Stimulated activated naive CD8-positive, alpha-beta T cell treated with anti-CD3 and anti-CD28 coated beads, Interleukin-15, Interleukin-2, amounts not matched to agents 100 ng/mL and 50 ng/mL, for 24 hours (primary cell): Measurements from ENCODE around the gene FAM120B.
"Not testable (repeated sequence)": the region's sequence is repeated elsewhere in the genome, so short reads cannot be mapped to it uniquely, and the experiment has no call there.

ENCODE experiments used
- H3K27ac Mint-ChIP-seq: one replicate; pipeline ENCODE4 v1.8.0; 2021; ENCODE audit warnings: mild to moderate bottlenecking, mixed read lengths
- H3K27me3 Mint-ChIP-seq: one replicate; pipeline ENCODE4 v1.8.0; 2021; ENCODE audit warnings: mixed read lengths
- H3K36me3 Mint-ChIP-seq: one replicate; pipeline ENCODE4 v1.8.0; 2021; ENCODE audit warnings: low read depth, mixed read lengths
- H3K4me1 Mint-ChIP-seq: one replicate; pipeline ENCODE4 v1.8.0; 2021; ENCODE audit warnings: low read depth, mixed read lengths
- H3K4me3 Mint-ChIP-seq: one replicate; pipeline ENCODE4 v1.8.0; 2021; ENCODE audit warnings: mild to moderate bottlenecking, mixed read lengths
- H3K9me3 Mint-ChIP-seq: one replicate; pipeline ENCODE4 v1.8.0; 2021; ENCODE audit warnings: mixed read lengths

Gene FAM120B

GRCh38 chr6:170383466-170384035 is 77.0 kb downstream of the FAM120B start:
- Mint-ChIP-seq H3K36me3 (peaks cover 9% of the 10 kb centered on the region), H3K4me1 (peaks cover 6% of the 10 kb centered on the region), H3K27ac (no peak overlapping the region)

DNA sequence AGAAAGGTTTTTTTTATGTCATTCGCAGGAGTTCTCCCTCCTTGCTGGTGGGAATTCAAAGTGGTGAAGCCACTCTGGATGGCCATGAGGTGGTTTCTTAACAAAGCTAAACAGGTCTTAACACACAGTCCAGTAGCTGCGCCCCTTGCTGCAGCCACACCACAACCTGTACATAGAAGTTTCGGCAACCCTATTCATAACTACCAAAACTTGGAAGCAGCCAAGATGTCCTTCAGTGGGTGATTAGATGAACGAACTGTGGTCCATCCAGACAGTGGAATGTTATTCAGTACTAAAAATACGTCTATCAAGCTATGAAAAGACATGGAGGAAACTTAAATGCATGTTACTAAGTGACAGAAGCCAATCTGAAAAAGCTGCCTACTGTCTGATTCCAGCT is 78.9 kb downstream of the FAM120B start:
- Mint-ChIP-seq H3K4me1 (no peaks in the 10 kb centered on the region), H3K4me3 (no peak overlapping the region), H3K36me3 (peaks cover 22% of the 10 kb centered on the region), H3K27me3 (no peaks in the 10 kb centered on the region), H3K9me3 (no peaks in the 10 kb centered on the region), H3K27ac (no peak overlapping the region)

More at GRCh38 chr6:170383466-170384035, 77.0 kb downstream of the FAM120B start:
- H3K9me3 Mint-ChIP-seq = no peaks in the 10 kb centered on the region
- H3K27me3 Mint-ChIP-seq = no peaks in the 10 kb centered on the region
- H3K4me3 Mint-ChIP-seq = no peak overlapping the region

DNA sequence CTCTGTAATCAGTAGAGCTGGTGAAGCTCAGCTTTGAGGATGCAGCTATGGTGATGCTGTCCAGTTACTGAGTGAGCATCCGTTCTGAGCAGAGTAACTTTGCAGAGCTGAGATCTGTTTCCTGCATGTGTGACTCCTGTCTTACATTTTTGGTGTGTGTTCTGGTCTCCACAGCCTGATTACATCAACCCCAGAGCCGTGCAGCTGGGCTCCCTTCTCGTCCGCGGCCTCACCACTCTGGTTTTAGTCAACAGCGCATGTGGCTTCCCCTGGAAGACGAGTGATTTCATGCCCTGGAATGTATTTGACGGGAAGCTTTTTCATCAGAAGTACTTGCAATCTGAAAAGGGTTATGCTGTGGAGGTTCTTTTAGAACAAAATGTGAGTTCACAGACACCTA is 81.6 kb downstream of the FAM120B start:
- Mint-ChIP-seq H3K27ac (no peak overlapping the region), H3K27me3 (no peaks in the 10 kb centered on the region), H3K9me3 (no peaks in the 10 kb centered on the region), H3K4me3 (no peak overlapping the region), H3K36me3 (peaks cover 43% of the 10 kb centered on the region), H3K4me1 (peaks cover 4% of the 10 kb centered on the region)

- no peak overlapping the region for H3K27ac Mint-ChIP-seq
- H3K4me1 Mint-ChIP-seq = peaks cover 13% of the 10 kb centered on the region
- peaks cover 70% of the 10 kb centered on the region for H3K36me3 Mint-ChIP-seq
- no peaks in the 10 kb centered on the region for H3K9me3 Mint-ChIP-seq
- no peak overlapping the region for H3K4me3 Mint-ChIP-seq
- H3K27me3 Mint-ChIP-seq = no peaks in the 10 kb centered on the region
These were observed 86.5 kb downstream of the FAM120B start for GRCh38 chr6:170393033-170393432.

GRCh38 chr6:170393807-170394399 is 87.3 kb downstream of the FAM120B start:
- peak overlapping the region; percentile 54 for H3K27ac Mint-ChIP-seq
- peaks cover 67% of the 10 kb centered on the region for H3K36me3 Mint-ChIP-seq
- no peaks in the 10 kb centered on the region for H3K9me3 Mint-ChIP-seq

GRCh38 chr6:170394980-170395379 is 88.4 kb downstream of the FAM120B start:
- no peak overlapping the region for H3K27ac Mint-ChIP-seq
- no peaks in the 10 kb centered on the region for H3K9me3 Mint-ChIP-seq
- H3K27me3 Mint-ChIP-seq = no peaks in the 10 kb centered on the region
- no peak overlapping the region for H3K4me3 Mint-ChIP-seq
- peaks cover 59% of the 10 kb centered on the region for H3K36me3 Mint-ChIP-seq
- H3K4me1 Mint-ChIP-seq = peaks cover 13% of the 10 kb centered on the region

More at GRCh38 chr6:170393807-170394399, 87.3 kb downstream of the FAM120B start:
- peaks cover 13% of the 10 kb centered on the region for H3K4me1 Mint-ChIP-seq
- no peaks in the 10 kb centered on the region for H3K27me3 Mint-ChIP-seq
- no peak overlapping the region for H3K4me3 Mint-ChIP-seq

GRCh38 chr6:170398743-170399369 is 92.3 kb downstream of the FAM120B start:
- not testable (repeated sequence) for H3K9me3 Mint-ChIP-seq, H3K27me3 Mint-ChIP-seq, H3K4me1 Mint-ChIP-seq, H3K4me3 Mint-ChIP-seq, H3K27ac Mint-ChIP-seq
- H3K36me3 Mint-ChIP-seq = peaks cover 34% of the 10 kb centered on the region

DNA sequence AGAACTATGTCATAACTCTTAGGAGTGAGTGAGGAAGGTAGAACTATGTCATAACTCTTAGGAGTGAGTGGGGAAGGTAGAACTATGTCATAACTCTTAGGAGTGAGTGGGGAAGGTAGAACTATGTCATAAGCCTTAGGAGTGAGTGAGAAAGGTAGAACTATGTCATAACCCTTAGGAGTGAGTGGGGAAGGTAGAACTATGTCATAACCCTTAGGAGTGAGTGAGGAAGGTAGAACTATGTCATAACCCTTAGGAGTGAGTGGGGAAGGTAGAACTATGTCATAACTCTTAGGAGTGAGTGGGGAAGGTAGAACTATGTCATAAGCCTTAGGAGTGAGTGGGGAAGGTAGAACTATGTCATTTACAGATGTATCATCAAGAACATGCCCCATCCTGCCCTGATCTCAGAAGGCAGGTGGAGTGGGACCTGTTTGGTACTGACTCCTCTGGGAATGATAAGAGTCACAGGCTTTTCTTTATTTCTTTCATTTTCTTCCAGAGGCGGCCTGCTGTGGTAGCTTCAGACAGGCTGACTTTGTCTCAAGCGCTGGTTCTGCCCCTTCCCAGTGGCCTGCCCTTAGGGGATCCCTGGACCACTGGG is 93.5 kb downstream of the FAM120B start:
- not testable (repeated sequence) for H3K4me1 Mint-ChIP-seq, H3K27ac Mint-ChIP-seq, H3K4me3 Mint-ChIP-seq, H3K9me3 Mint-ChIP-seq, H3K27me3 Mint-ChIP-seq
- H3K36me3 Mint-ChIP-seq = peaks cover 35% of the 10 kb centered on the region

DNA sequence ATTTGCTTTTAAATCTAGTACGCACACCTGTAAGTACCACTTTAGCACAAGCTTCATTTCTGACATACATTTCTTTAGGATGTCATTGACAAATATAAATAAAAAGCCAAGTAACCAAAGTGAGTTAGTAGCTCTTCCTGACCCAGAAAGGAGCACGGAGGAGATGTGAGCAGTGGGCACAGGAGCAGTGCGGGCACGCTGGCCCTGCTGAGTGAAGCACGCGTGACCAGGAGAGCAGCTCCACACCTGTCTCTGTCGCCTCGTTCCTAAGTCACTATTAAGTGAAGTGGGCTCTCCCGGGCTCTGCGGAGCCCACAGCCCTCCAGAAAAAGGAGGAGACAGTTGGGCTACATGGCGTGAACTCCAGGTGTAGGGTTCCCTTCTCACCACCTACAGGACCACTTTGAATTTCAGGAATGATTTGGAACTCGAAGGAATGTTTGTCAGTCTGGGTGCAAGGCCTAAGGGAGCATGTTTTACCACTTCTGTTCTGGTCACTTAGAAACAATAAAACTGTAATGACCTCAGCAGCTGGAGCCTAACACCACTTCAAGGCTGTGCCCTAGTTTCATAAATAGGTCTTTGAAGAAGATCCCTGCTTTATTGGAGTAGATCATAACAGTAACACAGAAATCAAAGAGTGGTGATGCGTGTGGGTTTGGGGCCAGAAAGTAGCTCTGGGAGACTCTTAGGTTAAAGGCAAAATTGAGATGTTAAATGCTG is 95.9 kb downstream of the FAM120B start:
- Mint-ChIP-seq H3K27ac (no peak overlapping the region), H3K27me3 (no peaks in the 10 kb centered on the region), H3K4me1 (no peaks in the 10 kb centered on the region), H3K4me3 (no peak overlapping the region), H3K36me3 (peaks cover 42% of the 10 kb centered on the region), H3K9me3 (no peaks in the 10 kb centered on the region)

DNA sequence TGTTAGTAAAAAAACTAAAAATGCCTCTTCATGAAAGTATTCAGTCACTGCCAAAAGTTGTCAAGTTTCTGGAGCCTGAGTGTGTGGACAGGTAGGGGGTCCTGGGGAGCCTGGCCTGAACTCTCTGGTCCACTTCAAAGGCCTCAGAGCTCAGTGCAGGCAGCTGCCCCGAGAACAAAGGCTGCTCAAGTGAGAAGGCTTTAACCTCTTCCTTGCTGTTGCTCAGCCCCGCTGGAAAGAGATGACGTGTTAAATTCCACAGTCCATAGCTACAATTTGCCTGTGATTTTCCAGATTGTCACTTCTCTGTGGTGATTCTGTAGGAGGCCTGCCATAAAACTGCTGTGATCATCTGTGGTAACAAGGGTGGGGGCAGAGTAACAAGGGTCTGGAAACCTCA is 96.9 kb downstream of the FAM120B start:
- Mint-ChIP-seq H3K27me3 (no peaks in the 10 kb centered on the region), H3K36me3 (peaks cover 48% of the 10 kb centered on the region), H3K27ac (no peak overlapping the region), H3K4me1 (no peaks in the 10 kb centered on the region), H3K4me3 (no peak overlapping the region), H3K9me3 (no peaks in the 10 kb centered on the region)

GRCh38 chr6:170404036-170404435 is 97.5 kb downstream of the FAM120B start:
- Mint-ChIP-seq H3K4me1 (no peaks in the 10 kb centered on the region), H3K9me3 (no peaks in the 10 kb centered on the region), H3K4me3 (no peak overlapping the region), H3K27ac (no peak overlapping the region), H3K36me3 (peaks cover 48% of the 10 kb centered on the region), H3K27me3 (no peaks in the 10 kb centered on the region)

GRCh38 chr6:170404697-170405096 is 98.1 kb downstream of the FAM120B start:
- Mint-ChIP-seq H3K27me3 (no peaks in the 10 kb centered on the region), H3K4me1 (no peaks in the 10 kb centered on the region), H3K27ac (no peak overlapping the region), H3K36me3 (peaks cover 48% of the 10 kb centered on the region), H3K9me3 (no peaks in the 10 kb centered on the region), H3K4me3 (no peak overlapping the region)

DNA sequence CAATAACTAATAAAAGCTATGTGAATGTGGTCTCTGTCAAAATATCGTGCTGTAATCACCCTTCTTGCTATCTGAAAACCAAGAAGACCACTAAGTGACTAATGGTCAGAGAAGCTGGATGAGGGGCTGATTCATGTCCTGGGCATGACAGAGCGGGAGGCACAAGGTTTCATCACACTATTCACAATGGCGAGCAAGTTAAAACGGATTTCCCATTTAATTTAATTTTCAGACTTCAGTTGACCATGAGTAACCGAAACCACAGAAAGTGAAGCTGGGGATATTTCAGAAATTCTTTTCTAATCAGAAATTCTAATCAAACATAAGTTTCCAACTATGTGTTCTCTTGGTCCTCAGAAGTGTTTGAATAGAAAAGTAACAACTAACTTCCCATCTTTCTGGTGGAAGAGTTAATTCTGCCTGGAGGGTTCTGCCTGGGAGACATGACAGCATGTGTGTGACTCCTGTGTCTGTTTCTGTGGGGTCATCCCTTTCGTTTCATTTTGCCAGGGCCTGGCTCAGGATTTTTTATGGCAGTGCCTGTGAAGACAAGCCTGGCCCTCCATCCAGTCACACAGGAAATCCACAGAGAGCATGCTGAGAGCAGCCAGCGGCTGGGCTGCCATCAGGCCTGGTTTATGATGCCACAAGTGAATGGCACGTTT is 98.9 kb downstream of the FAM120B start:
- Mint-ChIP-seq H3K4me3 (no peak overlapping the region), H3K27ac (peak overlapping the region; percentile 13)

GRCh38 chr6:170407200-170407599 is 100.6 kb downstream of the FAM120B start:
- no peaks in the 10 kb centered on the region for H3K4me1 Mint-ChIP-seq
- no peak overlapping the region for H3K27ac Mint-ChIP-seq
- H3K27me3 Mint-ChIP-seq = no peaks in the 10 kb centered on the region
- no peak overlapping the region for H3K4me3 Mint-ChIP-seq
- H3K36me3 Mint-ChIP-seq = peaks cover 38% of the 10 kb centered on the region
- peaks cover 8% of the 10 kb centered on the region for H3K9me3 Mint-ChIP-seq

More for the DNA sequence above, 98.9 kb downstream of the FAM120B start:
- H3K9me3 Mint-ChIP-seq = peaks cover 2% of the 10 kb centered on the region
- H3K36me3 Mint-ChIP-seq = peaks cover 45% of the 10 kb centered on the region
- no peaks in the 10 kb centered on the region for H3K4me1 Mint-ChIP-seq
- H3K27me3 Mint-ChIP-seq = no peaks in the 10 kb centered on the region
